ENCODE results near the gene TTC16. TPM values are rescaled to one million over a fixed set of nuclear protein-coding genes. Genes with fewer than 3 reads are reported as not detected.
"Not testable (repeated sequence)": the region's sequence is repeated elsewhere in the genome, so short reads cannot be mapped to it uniquely, and the experiment has no call there.

The TTC16 gene
- total and polyA plus RNA-seq, 2 experiments from 2014 or later: not detected

- DNase-seq (ENCODE audit: low spot score): no peak
- Histone ChIP-seq H3K4me1 (ENCODE audit: insufficient read depth) (no peaks in the 10 kb centered on the region), H3K9me2 (replicated peaks; ENCODE audit: insufficient read depth) (no peaks in the 10 kb centered on the region), H3K27ac (no peak within 1 kb of the TSS), H3K9me3 (ENCODE audit: low read depth) (no peaks in the 10 kb centered on the region), H3K27me3 (no peaks in the 10 kb centered on the region), H3K4me2 (no peak within 1 kb of the TSS), H3K36me3 (replicated peaks; ENCODE audit: insufficient read depth, low read depth) (no peaks in the 10 kb centered on the region), H3K79me2 (no peaks in the 10 kb centered on the region), H3K4me3 (no peak within 1 kb of the TSS), H2AFZ (no peak within 1 kb of the TSS), H4K20me1 (ENCODE audit: insufficient read depth, poor library complexity, severe bottlenecking) (no peaks in the 10 kb centered on the region)
- no peak for TF ChIP-seq EZH2phosphoT487 (IDR thresholded peaks at IDR 0.05; ENCODE audit: low read depth, severe bottlenecking, unreplicated experiment)
- TF ChIP-seq EZH2 (IDR thresholded peaks at IDR 0.05; ENCODE audit: borderline replicate concordance): no peak
- TF ChIP-seq, protein P1, sequence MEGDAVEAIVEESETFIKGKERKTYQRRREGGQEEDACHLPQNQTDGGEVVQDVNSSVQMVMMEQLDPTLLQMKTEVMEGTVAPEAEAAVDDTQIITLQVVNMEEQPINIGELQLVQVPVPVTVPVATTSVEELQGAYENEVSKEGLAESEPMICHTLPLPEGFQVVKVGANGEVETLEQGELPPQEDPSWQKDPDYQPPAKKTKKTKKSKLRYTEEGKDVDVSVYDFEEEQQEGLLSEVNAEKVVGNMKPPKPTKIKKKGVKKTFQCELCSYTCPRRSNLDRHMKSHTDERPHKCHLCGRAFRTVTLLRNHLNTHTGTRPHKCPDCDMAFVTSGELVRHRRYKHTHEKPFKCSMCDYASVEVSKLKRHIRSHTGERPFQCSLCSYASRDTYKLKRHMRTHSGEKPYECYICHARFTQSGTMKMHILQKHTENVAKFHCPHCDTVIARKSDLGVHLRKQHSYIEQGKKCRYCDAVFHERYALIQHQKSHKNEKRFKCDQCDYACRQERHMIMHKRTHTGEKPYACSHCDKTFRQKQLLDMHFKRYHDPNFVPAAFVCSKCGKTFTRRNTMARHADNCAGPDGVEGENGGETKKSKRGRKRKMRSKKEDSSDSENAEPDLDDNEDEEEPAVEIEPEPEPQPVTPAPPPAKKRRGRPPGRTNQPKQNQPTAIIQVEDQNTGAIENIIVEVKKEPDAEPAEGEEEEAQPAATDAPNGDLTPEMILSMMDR (IDR thresholded peaks at IDR 0.05; ENCODE audit: poor library complexity): no peak
- WGBS (ENCODE audit: low lambda C conversion rate, missing lambda C conversion rate): 68% methylated on average over 11 of the region's 13 CpGs
These were observed 62.6 kb downstream of the TTC16 start, which contains the start of gene SH2D3C for GRCh38 chr9:127778280-127779135. Gene SH2D3C, minus strand, starts transcription at chr9:127778666. Its CDS starts 39 bp downstream, at chr9:127778627.

- TF ChIP-seq, protein P1 (IDR thresholded peaks at IDR 0.05; ENCODE audit: poor library complexity): no peak
- TF ChIP-seq EZH2phosphoT487 (IDR thresholded peaks at IDR 0.05; ENCODE audit: low read depth, severe bottlenecking, unreplicated experiment) (no peak), EZH2 (IDR thresholded peaks at IDR 0.05; ENCODE audit: borderline replicate concordance) (no peak)
- Histone ChIP-seq H3K9me3 (ENCODE audit: low read depth) (no peaks in the 10 kb centered on the region), H3K9me2 (replicated peaks; ENCODE audit: insufficient read depth) (no peaks in the 10 kb centered on the region), H2AFZ (no peak overlapping the region), H4K20me1 (ENCODE audit: insufficient read depth, poor library complexity, severe bottlenecking) (no peaks in the 10 kb centered on the region), H3K36me3 (replicated peaks; ENCODE audit: insufficient read depth, low read depth) (no peaks in the 10 kb centered on the region), H3K27ac (no peak overlapping the region), H3K4me2 (no peak overlapping the region), H3K4me1 (ENCODE audit: insufficient read depth) (no peaks in the 10 kb centered on the region), H3K79me2 (no peaks in the 10 kb centered on the region), H3K27me3 (no peaks in the 10 kb centered on the region), H3K4me3 (no peak overlapping the region)
- WGBS (ENCODE audit: low lambda C conversion rate, missing lambda C conversion rate): 88% methylated on average over 17 of the region's 17 CpGs
- no peak for DNase-seq (ENCODE audit: low spot score)
These were observed 63.5 kb downstream of the TTC16 start for GRCh38 chr9:127779136-127779981.

GRCh38 chr9:127780126-127780885 lies 64.4 kb downstream of the TTC16 start:
- WGBS (ENCODE audit: low lambda C conversion rate, missing lambda C conversion rate): 83% methylated on average over 19 of the region's 20 CpGs
- H3K27ac ChIP-seq: no peak overlapping the region

GRCh38 chr9:127780909-127781308 lies 65.0 kb downstream of the TTC16 start:
- not testable (repeated sequence) for H3K27ac ChIP-seq; H4K20me1 ChIP-seq (ENCODE audit: insufficient read depth, poor library complexity, severe bottlenecking); H3K79me2 ChIP-seq; H3K4me2 ChIP-seq; H2AFZ ChIP-seq; H3K27me3 ChIP-seq; H3K4me1 ChIP-seq (ENCODE audit: insufficient read depth); H3K36me3 ChIP-seq (replicated peaks; ENCODE audit: insufficient read depth, low read depth); H3K9me2 ChIP-seq (replicated peaks; ENCODE audit: insufficient read depth); H3K9me3 ChIP-seq (ENCODE audit: low read depth); H3K4me3 ChIP-seq; DNase-seq (ENCODE audit: low spot score)
- 88% methylated on average over 9 of the region's 9 CpGs for WGBS (ENCODE audit: low lambda C conversion rate, missing lambda C conversion rate)

More at GRCh38 chr9:127780126-127780885, 64.4 kb downstream of the TTC16 start:
- Histone ChIP-seq H3K36me3 (replicated peaks; ENCODE audit: insufficient read depth, low read depth) (no peaks in the 10 kb centered on the region), H3K27me3 (no peaks in the 10 kb centered on the region), H3K4me1 (ENCODE audit: insufficient read depth) (no peaks in the 10 kb centered on the region), H3K9me3 (ENCODE audit: low read depth) (no peaks in the 10 kb centered on the region), H3K4me3 (no peak overlapping the region), H2AFZ (no peak overlapping the region), H3K9me2 (replicated peaks; ENCODE audit: insufficient read depth) (no peaks in the 10 kb centered on the region), H3K4me2 (no peak overlapping the region), H4K20me1 (ENCODE audit: insufficient read depth, poor library complexity, severe bottlenecking) (no peaks in the 10 kb centered on the region), H3K79me2 (no peaks in the 10 kb centered on the region)
- DNase-seq (ENCODE audit: low spot score): no peak
- TF ChIP-seq, protein P1 (IDR thresholded peaks at IDR 0.05; ENCODE audit: poor library complexity): no peak
- TF ChIP-seq EZH2 (IDR thresholded peaks at IDR 0.05; ENCODE audit: borderline replicate concordance) (no peak), EZH2phosphoT487 (IDR thresholded peaks at IDR 0.05; ENCODE audit: low read depth, severe bottlenecking, unreplicated experiment) (no peak)

Data from hepatocyte (in vitro differentiated cells).